22Rv1 (cell line): ENCODE data around the gene ADGRB2.

Experiments
- H3K27ac ChIP-seq: fragments of 450-650 bp; 2 replicates; pipeline ENCODE4 v1.5.1; 2017
- CTCF ChIP-seq: fragments of 450-650 bp; IDR thresholded peaks from 2 replicates; pipeline ENCODE4 v1.5.1; 2017; ENCODE audit warnings: mild to moderate bottlenecking
- ZFX ChIP-seq: fragments of 450-650 bp; IDR thresholded peaks from 2 replicates; pipeline ENCODE4 v1.6.1; 2017; ENCODE audit warnings: antibody characterized with exemption, borderline replicate concordance

ADGRB2 gene

GRCh38 chr1:31750858-31751510, 13.2 kb downstream of the ADGRB2 start:
- no peak for TF ChIP-seq CTCF
- no peak for TF ChIP-seq ZFX
- no peak overlapping the region for H3K27ac ChIP-seq

- H3K27ac ChIP-seq, result no peak overlapping the region
- no peak for TF ChIP-seq ZFX
- TF ChIP-seq CTCF, result no peak
Observed at GRCh38 chr1:31749785-31750735, 14.1 kb downstream of the ADGRB2 start.

GRCh38 chr1:31748365-31748764, 15.8 kb downstream of the ADGRB2 start:
- H3K27ac ChIP-seq, result no peak overlapping the region
- no peak for TF ChIP-seq ZFX
- TF ChIP-seq CTCF, result no peak

- no peak overlapping the region for H3K27ac ChIP-seq
- TF ChIP-seq ZFX (no peak), CTCF (no peak)
Observed at GRCh38 chr1:31747304-31747703, 16.8 kb downstream of the ADGRB2 start.

- TF ChIP-seq ZFX (no peak), CTCF (no peak)
- H3K27ac ChIP-seq, result no peak overlapping the region
Observed at GRCh38 chr1:31746687-31747086, 17.5 kb downstream of the ADGRB2 start.

GRCh38 chr1:31745946-31746670, 18.0 kb downstream of the ADGRB2 start:
- H3K27ac ChIP-seq, result no peak overlapping the region
- peak; percentile 61 for TF ChIP-seq CTCF
- TF ChIP-seq ZFX, result no peak
